DMS 273 (cell line): ENCODE results near the gene RFC5.
"Not testable (repeated sequence)": the region's sequence is repeated elsewhere in the genome, so short reads cannot be mapped to it uniquely, and the experiment has no call there.

Experiments used
- DNase-seq: peaks from one replicate; lab custom pipeline; 2025; ENCODE audit not compliant: unreplicated experiment; lab: John Stamatoyannopoulos, UW

The RFC5 gene

GRCh38 chr12:118016424-118017264 lies at the start of gene RFC5:
Gene RFC5 (plus strand): TSS chr12:118016703. CDS start chr12:118016828, 125 bp downstream.
- DNase-seq, result peak; percentile 99

GRCh38 chr12:117967043-117967442 lies 49.5 kb upstream of the RFC5 start:
- DNase-seq, result no peak

- no peak for DNase-seq
Observed at GRCh38 chr12:117967512-117967911, 49.0 kb upstream of the RFC5 start.

GRCh38 chr12:117968151-117968789 lies 48.2 kb upstream of the RFC5 start:
- no peak for DNase-seq

- DNase-seq, result peak; percentile 91
Observed at GRCh38 chr12:117968826-117969659, 47.5 kb upstream of the RFC5 start, which contains the start of gene KSR2. Gene KSR2 (minus strand): TSS chr12:117968990. CDS start chr12:117968255, 735 bp downstream.

- DNase-seq, result no peak
Observed at GRCh38 chr12:117970334-117970733, 46.2 kb upstream of the RFC5 start.

GRCh38 chr12:117972301-117972700 lies 44.2 kb upstream of the RFC5 start:
- no peak for DNase-seq

- DNase-seq, result no peak
Observed at GRCh38 chr12:117975006-117975405, 41.5 kb upstream of the RFC5 start.

- no peak for DNase-seq
Observed at GRCh38 chr12:117977373-117977772, 39.1 kb upstream of the RFC5 start.

- no peak for DNase-seq
Observed at GRCh38 chr12:117980616-117981015, 35.9 kb upstream of the RFC5 start.

- DNase-seq, result no peak
Observed at GRCh38 chr12:117981267-117981666, 35.2 kb upstream of the RFC5 start.

GRCh38 chr12:117985182-117985581 lies 31.3 kb upstream of the RFC5 start:
- DNase-seq, result no peak

- no peak for DNase-seq
Observed at GRCh38 chr12:117986705-117987469, 29.6 kb upstream of the RFC5 start.

- DNase-seq, result no peak
Observed at GRCh38 chr12:117994551-117995438, 21.7 kb upstream of the RFC5 start.

GRCh38 chr12:117998719-117999118 lies 17.8 kb upstream of the RFC5 start:
- DNase-seq, result no peak

GRCh38 chr12:117999806-118000205 lies 16.7 kb upstream of the RFC5 start:
- not testable (repeated sequence) for DNase-seq

- DNase-seq, result no peak
Observed at GRCh38 chr12:118010903-118011302, 5.6 kb upstream of the RFC5 start.

- DNase-seq, result no peak
Observed at GRCh38 chr12:118011377-118011776, 5.1 kb upstream of the RFC5 start.

GRCh38 chr12:118011961-118012360 lies 4.5 kb upstream of the RFC5 start:
- DNase-seq, result no peak

- DNase-seq, result no peak
Observed at GRCh38 chr12:118013283-118013682, 3.2 kb upstream of the RFC5 start.
